VCaP (cell line): Measurements from ENCODE around the gene PRND.

Experiments used
- H3K27ac ChIP-seq: fragments of 450-650 bp; 2 replicates; pipeline ENCODE4 v1.5.1; 2017
- TF ChIP-seq, protein P1 (sequence below): fragments of 450-650 bp; conservative IDR thresholded peaks from 2 replicates; pipeline ENCODE4 v1.5.1; 2017; ENCODE audit warnings: mild to moderate bottlenecking, moderate library complexity

Gene PRND

DNA sequence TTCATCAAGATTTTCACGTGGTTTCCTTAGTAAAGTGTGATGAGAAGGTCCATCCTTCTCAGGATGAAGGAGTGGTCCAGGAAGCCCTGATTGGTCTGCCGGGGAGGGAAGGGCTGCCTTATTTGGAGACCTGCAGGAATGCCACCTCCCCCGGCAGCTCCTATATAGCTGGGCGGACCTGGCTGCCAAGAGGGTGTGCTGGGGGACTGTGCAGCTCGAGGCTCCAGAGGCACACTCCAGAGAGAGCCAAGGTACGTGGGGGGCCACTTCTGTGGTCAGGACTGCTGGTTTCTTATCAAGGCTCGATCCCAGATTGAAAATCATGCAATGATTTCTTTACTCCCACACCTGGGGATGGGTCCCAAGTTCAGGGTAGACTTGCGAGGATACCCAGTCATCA is at the start of gene PRND:
Gene PRND, plus strand, starts transcription at position 191 of the 400 bp plus-strand sequence. CDS start 2,643 bp downstream, outside the sequence.
- no peak within 1 kb of the TSS for H3K27ac ChIP-seq
- TF ChIP-seq, protein P1, sequence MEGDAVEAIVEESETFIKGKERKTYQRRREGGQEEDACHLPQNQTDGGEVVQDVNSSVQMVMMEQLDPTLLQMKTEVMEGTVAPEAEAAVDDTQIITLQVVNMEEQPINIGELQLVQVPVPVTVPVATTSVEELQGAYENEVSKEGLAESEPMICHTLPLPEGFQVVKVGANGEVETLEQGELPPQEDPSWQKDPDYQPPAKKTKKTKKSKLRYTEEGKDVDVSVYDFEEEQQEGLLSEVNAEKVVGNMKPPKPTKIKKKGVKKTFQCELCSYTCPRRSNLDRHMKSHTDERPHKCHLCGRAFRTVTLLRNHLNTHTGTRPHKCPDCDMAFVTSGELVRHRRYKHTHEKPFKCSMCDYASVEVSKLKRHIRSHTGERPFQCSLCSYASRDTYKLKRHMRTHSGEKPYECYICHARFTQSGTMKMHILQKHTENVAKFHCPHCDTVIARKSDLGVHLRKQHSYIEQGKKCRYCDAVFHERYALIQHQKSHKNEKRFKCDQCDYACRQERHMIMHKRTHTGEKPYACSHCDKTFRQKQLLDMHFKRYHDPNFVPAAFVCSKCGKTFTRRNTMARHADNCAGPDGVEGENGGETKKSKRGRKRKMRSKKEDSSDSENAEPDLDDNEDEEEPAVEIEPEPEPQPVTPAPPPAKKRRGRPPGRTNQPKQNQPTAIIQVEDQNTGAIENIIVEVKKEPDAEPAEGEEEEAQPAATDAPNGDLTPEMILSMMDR, result no peak

DNA sequence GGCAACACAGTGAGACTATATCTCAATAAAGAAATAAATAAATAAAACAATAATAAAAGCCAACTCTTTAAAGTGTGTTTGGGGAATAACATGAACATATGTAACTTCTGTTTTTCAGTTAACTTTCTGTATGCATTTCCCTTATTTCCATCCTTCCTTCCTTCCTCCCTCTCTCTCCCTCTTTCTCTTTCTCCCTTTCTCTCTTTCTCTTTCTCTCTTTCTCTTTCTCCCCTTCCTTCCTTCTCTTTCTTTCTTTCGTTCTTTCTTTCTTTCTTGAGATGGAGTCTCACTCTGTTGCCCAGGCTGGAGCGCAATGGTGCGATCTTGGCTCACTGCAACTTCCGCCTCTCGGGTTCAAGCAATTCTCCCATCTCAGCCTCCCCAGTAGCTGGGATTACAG is 48.8 kb upstream of the PRND start:
- TF ChIP-seq, protein P1, result no peak
- H3K27ac ChIP-seq, result no peak overlapping the region

DNA sequence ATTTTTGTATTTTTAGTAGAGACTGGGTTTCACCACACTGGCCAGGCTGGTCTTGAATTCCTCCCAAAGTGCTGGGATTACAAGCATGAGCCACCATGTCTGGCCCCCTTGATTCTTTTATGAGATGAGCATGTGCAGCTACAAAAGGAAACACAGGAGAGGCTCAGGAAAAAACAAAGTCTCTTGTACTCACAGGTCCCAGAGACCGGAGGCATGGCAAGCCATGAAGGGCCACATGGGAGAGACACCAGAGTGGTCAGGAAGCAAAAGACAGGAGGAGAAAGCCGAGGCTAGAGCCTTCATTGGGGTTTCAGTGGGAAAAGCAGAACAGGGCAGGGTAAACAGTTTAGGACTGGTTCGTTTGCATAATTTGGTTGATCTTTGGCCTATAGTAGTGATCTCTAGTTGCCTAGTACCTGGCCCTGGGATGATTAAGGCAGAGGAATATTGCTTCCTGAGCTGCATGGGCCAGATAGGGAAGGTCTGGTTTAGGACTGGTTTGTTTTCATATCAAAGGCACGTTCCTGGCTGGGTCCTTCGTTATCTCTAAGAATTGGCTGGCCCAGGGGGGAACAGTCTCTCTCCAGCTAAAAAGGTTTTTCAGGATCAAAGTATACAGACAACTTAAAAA is 48.2 kb upstream of the PRND start:
- no peak overlapping the region for H3K27ac ChIP-seq
- TF ChIP-seq, protein P1, result no peak

DNA sequence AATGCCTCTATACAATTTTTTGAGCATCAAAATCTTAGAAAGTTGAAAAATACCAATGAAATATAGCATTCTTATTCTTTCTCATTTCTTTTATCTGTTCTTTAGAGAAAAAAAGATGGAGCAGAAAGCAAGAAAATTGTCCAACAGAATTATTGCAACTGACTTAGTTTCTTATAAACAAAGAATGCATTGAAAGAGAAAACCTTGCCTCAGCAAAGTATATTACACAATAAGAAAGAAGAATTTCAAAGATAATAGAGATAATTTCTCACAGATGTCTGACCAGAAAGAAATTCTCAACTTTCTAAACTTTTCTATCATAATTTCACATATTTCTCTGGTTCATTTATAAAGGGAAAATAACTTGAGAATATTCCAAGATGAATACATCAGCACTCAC is 47.0 kb upstream of the PRND start:
- TF ChIP-seq, protein P1, result no peak
- no peak overlapping the region for H3K27ac ChIP-seq

- TF ChIP-seq, protein P1, result no peak
- no peak overlapping the region for H3K27ac ChIP-seq
Measured at GRCh38 chr20:4677846-4678245, 43.9 kb upstream of the PRND start.

- no peak overlapping the region for H3K27ac ChIP-seq
- TF ChIP-seq, protein P1, result no peak
Measured at GRCh38 chr20:4681401-4681800, 40.3 kb upstream of the PRND start.

- H3K27ac ChIP-seq, result no peak overlapping the region
- TF ChIP-seq, protein P1, result no peak
Measured at GRCh38 chr20:4681991-4682401, 39.7 kb upstream of the PRND start.
